Keratinocyte (primary cell): ENCODE data around the gene RNASE8. TPM values are rescaled to one million over a fixed set of nuclear protein-coding genes. Genes with fewer than 3 reads are reported as not detected.

ENCODE experiments used
- DNase-seq: peaks from one replicate; pipeline ENCODE4 v3.0.0-alpha.2; 2011; ENCODE audit warnings: low read depth, missing footprints, low spot score
- FAIRE-seq: peaks from 2 replicates; lab custom pipeline; 2011; peaks lifted over from hg19 to GRCh38; lab: Jason Lieb, UNC
- H2AFZ ChIP-seq: 2 replicates; pipeline ENCODE4 v1.6.0; 2012; ENCODE audit warnings: low read length, control low read depth, inconsistent platforms; ENCODE audit not compliant: control insufficient read depth
- H3K27ac ChIP-seq: 2 replicates; pipeline ENCODE4 v1.5.1; 2011; ENCODE audit warnings: low read length; ENCODE audit not compliant: control insufficient read depth, insufficient read depth
- H3K27me3 ChIP-seq: 3 replicates; pipeline ENCODE4 v1.6.0; 2011; ENCODE audit warnings: low read length; ENCODE audit not compliant: control insufficient read depth, insufficient read depth; ENCODE audit errors: extremely low read depth
- H3K36me3 ChIP-seq, 2 experiments: 2 replicates in 1 of 2; 3 replicates in 1 of 2; pipeline ENCODE4 v1.5.1; 2011; ENCODE audit warnings: low read length in 2 of 2, mild to moderate bottlenecking in 1 of 2; ENCODE audit not compliant: control insufficient read depth in 2 of 2, insufficient read depth in 2 of 2; ENCODE audit errors: extremely low read depth in 1 of 2
- H3K4me1 ChIP-seq: 3 replicates; pipeline ENCODE4 v1.5.1; 2011; ENCODE audit warnings: low read length; ENCODE audit not compliant: control insufficient read depth, insufficient read depth; ENCODE audit errors: extremely low read depth
- H3K4me2 ChIP-seq: 3 replicates; pipeline ENCODE4 v1.6.0; 2011; ENCODE audit warnings: low read depth, low read length; ENCODE audit not compliant: control insufficient read depth, insufficient read depth; ENCODE audit errors: extremely low read depth
- H3K4me3 ChIP-seq, 3 experiments: fragments of 200-600 bp in 1 of 3; sonication (generic) in 1 of 3; 2 replicates in 2 of 3; 3 replicates in 1 of 3; pipeline ENCODE4 v1.5.1; 2011 to 2016; ENCODE audit warnings: low read length in 3 of 3, mild to moderate bottlenecking in 3 of 3, control low read depth in 2 of 3, inconsistent platforms in 1 of 3, low read depth in 1 of 3, mixed read lengths in 1 of 3, mixed run types in 1 of 3, moderate library complexity in 1 of 3; ENCODE audit not compliant: control insufficient read depth in 2 of 3, insufficient read depth in 2 of 3; ENCODE audit errors: extremely low read depth in 1 of 3
- H3K79me2 ChIP-seq: 2 replicates; pipeline ENCODE4 v1.6.0; 2012; ENCODE audit warnings: low read length; ENCODE audit not compliant: control insufficient read depth, insufficient read depth
- H3K9ac ChIP-seq: 3 replicates; pipeline ENCODE4 v1.6.0; 2011; ENCODE audit warnings: low read length; ENCODE audit not compliant: control insufficient read depth, insufficient read depth; ENCODE audit errors: extremely low read depth
- H3K9me1 ChIP-seq: 3 replicates; pipeline ENCODE4 v1.6.0; 2011; ENCODE audit warnings: low read length; ENCODE audit not compliant: control insufficient read depth, insufficient read depth; ENCODE audit errors: extremely low read depth
- H3K9me3 ChIP-seq: 2 replicates; pipeline ENCODE4 v1.5.1; 2012; ENCODE audit warnings: low read depth, low read length; ENCODE audit not compliant: control insufficient read depth
- H4K20me1 ChIP-seq: 3 replicates; pipeline ENCODE4 v1.6.0; 2011; ENCODE audit warnings: low read length; ENCODE audit not compliant: control insufficient read depth, insufficient read depth; ENCODE audit errors: extremely low read depth
- CTCF ChIP-seq, 3 experiments: IDR thresholded peaks in 1 of 3; conservative IDR thresholded peaks in 1 of 3; optimal IDR thresholded peaks in 1 of 3; 2 replicates in 2 of 3; 3 replicates in 1 of 3; pipeline versions ENCODE3 to v1.5.1; 2011; ENCODE audit warnings: low read length in 3 of 3, mild to moderate bottlenecking in 3 of 3, moderate library complexity in 2 of 3, control low read depth in 1 of 3, inconsistent platforms in 1 of 3; ENCODE audit not compliant: insufficient read depth in 2 of 3; ENCODE audit errors: extremely low read depth in 1 of 3
- EZH2 ChIP-seq: IDR thresholded peaks from one replicate; pipeline ENCODE4 v1.6.1; 2012; ENCODE audit warnings: inconsistent platforms, mild to moderate bottlenecking, low read length, moderate library complexity
- dilution Hi-C: fragments of 300-500 bp; cut with MboI; formaldehyde crosslinking; loops from one replicate; pipeline ENCODE4 v1.7.0; 2020; ENCODE audit warnings: low sequenced_read_pairs; ENCODE audit not compliant: extremely low pct_ligation_motif_present
- polyA plus RNA-seq, 5 experiments: library from polyadenylated mRNA; depleted of rRNA in 3 of 5; stranded (reverse) in 3 of 5; stranded (forward) in 1 of 5; unstranded in 1 of 5; fragments of >200 nt; gene quantifications; 1 replicate in 1 of 5; 2 replicates in 3 of 5; 3 replicates in 1 of 5; pipeline versions ENCODE4 v1.2.1 to v1.2.3, GENCODE V29; 2011 to 2012; ENCODE audit warnings: missing spikeins in 2 of 5, low read depth in 1 of 5, low replicate concordance in 1 of 5

RNASE8 gene
- polyA plus RNA-seq, 1 donor (not counting 4 experiments of a cell fraction or from before 2014, with no cell fraction given) = not detected

GRCh38 chr14:21100931-21101330, 43.3 kb downstream of the RNASE8 start, which contains the start of gene TMEM253:
TSS of gene TMEM253 (plus strand) at chr14:21101066. CDS start at chr14:21101344, 278 bp downstream.
- Histone ChIP-seq H3K79me2 (peaks cover 35% of the 10 kb centered on the region), H3K4me1 (peaks cover 70% of the 10 kb centered on the region), H3K27me3 (no peaks in the 10 kb centered on the region), H3K9ac (no peak within 1 kb of the TSS), H2AFZ (no peak within 1 kb of the TSS), H3K36me3 (no peaks in the 10 kb centered on the region), H4K20me1 (no peaks in the 10 kb centered on the region), H3K4me2 (peak within 1 kb of the TSS; percentile 99), H3K9me3 (no peaks in the 10 kb centered on the region), H3K9me1 (no peaks in the 10 kb centered on the region), H3K27ac (peak within 1 kb of the TSS; percentile 38), H3K4me3 (peak within 1 kb of the TSS in 1 of 3 experiments; percentile 81)
- no peak for TF ChIP-seq CTCF (optimal IDR thresholded peaks at IDR 0.05 in 1 of 3, IDR thresholded peaks at IDR 0.05 in 1 of 3, conservative IDR thresholded peaks at IDR 0.05 in 1 of 3; ENCODE audit: extremely low read depth in 1 of 3, insufficient read depth in 2 of 3, low read length in 3 of 3)
- no peak for TF ChIP-seq EZH2
- FAIRE-seq (no peak), DNase-seq (no peak)
- dilution Hi-C loops = no loop called here

- Histone ChIP-seq H4K20me1 (no peaks in the 10 kb centered on the region), H3K36me3 (no peaks in the 10 kb centered on the region), H2AFZ (no peak overlapping the region), H3K79me2 (peaks cover 28% of the 10 kb centered on the region), H3K4me2 (peak overlapping the region; percentile 99), H3K9ac (no peak overlapping the region), H3K27ac (peak overlapping the region; percentile 38), H3K9me3 (no peaks in the 10 kb centered on the region), H3K9me1 (no peaks in the 10 kb centered on the region), H3K4me3 (peak overlapping the region in 1 of 3 experiments; percentile 83), H3K27me3 (no peaks in the 10 kb centered on the region), H3K4me1 (peaks cover 70% of the 10 kb centered on the region)
- TF ChIP-seq CTCF (optimal IDR thresholded peaks at IDR 0.05 in 1 of 3, IDR thresholded peaks at IDR 0.05 in 1 of 3, conservative IDR thresholded peaks at IDR 0.05 in 1 of 3; ENCODE audit: extremely low read depth in 1 of 3, insufficient read depth in 2 of 3, low read length in 3 of 3) (no peak), EZH2 (no peak)
- FAIRE-seq (no peak), DNase-seq (no peak)
- dilution Hi-C loops = no loop called here
Measured at GRCh38 chr14:21101802-21102413, 44.3 kb downstream of the RNASE8 start.
